DOHH2 (cell line): ENCODE results near the gene HS3ST5.

Experiments used
- EZH2phosphoT487 ChIP-seq: fragments of 200-600 bp; sonication (generic); IDR thresholded peaks from 2 replicates; pipeline ENCODE4 v1.6.1; 2017; ENCODE audit warnings: borderline replicate concordance, mild to moderate bottlenecking, antibody characterized with exemption, low read length, moderate library complexity, mixed read lengths
- TF ChIP-seq, protein P1 (sequence below): fragments of 200-600 bp; sonication (generic); IDR thresholded peaks from one replicate; pipeline ENCODE4 v1.5.1; 2014; ENCODE audit warnings: antibody characterized with exemption, mild to moderate bottlenecking, low read depth, low read length; ENCODE audit not compliant: poor library complexity, severe bottlenecking

DNA sequence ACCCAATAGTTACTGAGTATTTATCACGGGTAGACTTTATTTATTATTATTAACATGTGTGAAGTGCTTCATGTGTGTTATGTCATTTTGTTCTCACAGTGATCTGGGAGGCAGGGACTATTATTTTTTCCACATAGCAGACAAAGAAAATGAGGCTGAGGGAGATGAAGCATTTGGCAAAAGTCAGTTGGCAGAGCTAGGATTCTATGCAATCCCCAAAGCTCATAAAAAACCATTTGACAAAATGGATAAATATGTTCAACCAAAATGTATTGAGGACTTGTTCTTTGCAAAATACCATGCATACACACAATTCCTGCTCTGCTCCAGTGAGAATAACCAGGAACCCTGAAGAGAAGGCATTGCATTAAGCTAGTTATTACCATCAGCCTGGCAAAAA is 184.4 kb downstream of the HS3ST5 start:
- TF ChIP-seq, protein P1, sequence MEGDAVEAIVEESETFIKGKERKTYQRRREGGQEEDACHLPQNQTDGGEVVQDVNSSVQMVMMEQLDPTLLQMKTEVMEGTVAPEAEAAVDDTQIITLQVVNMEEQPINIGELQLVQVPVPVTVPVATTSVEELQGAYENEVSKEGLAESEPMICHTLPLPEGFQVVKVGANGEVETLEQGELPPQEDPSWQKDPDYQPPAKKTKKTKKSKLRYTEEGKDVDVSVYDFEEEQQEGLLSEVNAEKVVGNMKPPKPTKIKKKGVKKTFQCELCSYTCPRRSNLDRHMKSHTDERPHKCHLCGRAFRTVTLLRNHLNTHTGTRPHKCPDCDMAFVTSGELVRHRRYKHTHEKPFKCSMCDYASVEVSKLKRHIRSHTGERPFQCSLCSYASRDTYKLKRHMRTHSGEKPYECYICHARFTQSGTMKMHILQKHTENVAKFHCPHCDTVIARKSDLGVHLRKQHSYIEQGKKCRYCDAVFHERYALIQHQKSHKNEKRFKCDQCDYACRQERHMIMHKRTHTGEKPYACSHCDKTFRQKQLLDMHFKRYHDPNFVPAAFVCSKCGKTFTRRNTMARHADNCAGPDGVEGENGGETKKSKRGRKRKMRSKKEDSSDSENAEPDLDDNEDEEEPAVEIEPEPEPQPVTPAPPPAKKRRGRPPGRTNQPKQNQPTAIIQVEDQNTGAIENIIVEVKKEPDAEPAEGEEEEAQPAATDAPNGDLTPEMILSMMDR = no peak
- TF ChIP-seq EZH2phosphoT487 = no peak
